RPMI7951 (cell line): ENCODE measurements around the gene NR1H2. TPM values are rescaled to one million over a fixed set of nuclear protein-coding genes. Genes with fewer than 3 reads are reported as not detected.
"Not testable (repeated sequence)": the region's sequence is repeated elsewhere in the genome, so short reads cannot be mapped to it uniquely, and the experiment has no call there.

Experiments used
- DNase-seq: peaks from one replicate; pipeline ENCODE4 v3.0.0-alpha.2; 2012; ENCODE audit warnings: low read depth
- total RNA-seq: library from RNA; depleted of rRNA; stranded (reverse); fragments of >200 nt; shearing (Covaris generic); gene quantifications from 2 replicates; pipeline ENCODE4 v1.2.3, GENCODE V29; 2014

NR1H2 gene
- total RNA-seq, 1 experiment from 2014 or later = 92.0 TPM

- DNase-seq = no peak
Observed at GRCh38 chr19:50344661-50345318, 31.5 kb upstream of the NR1H2 start.

DNA sequence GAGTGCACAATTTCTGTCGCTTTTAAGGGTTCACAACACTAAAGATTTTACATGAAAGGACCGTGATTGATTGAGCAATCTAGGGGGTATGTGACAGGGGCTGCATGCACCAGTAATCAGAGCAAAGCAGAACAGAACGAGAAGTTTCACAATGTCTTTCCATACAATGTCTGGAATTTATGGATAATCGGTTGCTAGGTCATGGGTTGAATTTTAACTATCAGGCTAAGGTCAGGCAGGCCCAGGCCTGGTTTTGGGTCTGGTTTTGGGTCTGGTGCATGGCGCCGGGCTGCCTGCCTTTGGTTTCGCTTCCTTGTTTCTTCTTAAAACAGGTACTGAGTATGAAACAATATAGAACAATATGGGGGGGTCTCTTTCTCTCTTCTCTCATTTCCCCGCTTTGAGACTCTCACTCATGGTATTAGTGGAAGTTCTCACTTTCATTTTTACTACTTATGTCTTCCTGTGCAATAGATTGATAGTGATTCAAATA lies 29.1 kb upstream of the NR1H2 start:
- DNase-seq = not testable (repeated sequence)

DNA sequence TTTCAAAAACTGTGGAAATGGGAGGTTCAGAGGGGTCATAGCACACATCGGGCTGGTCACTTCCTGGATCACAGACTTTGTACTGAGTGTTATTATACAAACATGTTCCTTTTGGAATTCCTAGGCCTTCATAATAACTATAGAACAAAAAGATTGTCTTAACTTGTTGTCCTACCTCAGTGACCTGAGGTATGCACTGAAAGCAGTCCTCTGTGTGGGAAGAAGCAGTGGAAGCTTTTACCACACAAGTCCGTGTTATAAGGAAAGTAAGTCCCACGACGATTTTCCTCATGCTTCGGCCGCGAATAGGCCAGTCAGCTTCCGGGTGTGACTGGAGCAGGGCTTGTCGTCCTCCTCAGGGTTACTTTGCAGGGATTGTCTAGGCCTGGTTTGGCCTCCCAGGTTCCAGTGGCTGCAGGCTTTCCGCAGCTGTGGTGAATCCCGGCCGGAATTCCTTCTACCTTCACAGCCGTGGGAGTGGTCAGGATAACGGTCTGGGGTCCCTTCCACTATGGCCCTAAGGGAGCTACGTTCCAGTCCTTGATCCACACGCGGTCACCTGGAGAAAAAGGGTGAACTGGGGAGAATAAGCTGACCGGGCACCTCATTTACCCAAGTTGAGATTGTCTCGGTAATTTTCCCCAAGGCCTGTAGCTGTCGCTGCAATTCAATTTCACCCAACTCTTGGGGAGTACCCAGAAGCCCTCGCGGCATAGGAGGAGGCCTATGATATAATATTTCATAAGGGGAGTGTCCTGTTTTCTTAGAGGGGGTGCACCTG lies 26.8 kb upstream of the NR1H2 start:
- no peak for DNase-seq

DNA sequence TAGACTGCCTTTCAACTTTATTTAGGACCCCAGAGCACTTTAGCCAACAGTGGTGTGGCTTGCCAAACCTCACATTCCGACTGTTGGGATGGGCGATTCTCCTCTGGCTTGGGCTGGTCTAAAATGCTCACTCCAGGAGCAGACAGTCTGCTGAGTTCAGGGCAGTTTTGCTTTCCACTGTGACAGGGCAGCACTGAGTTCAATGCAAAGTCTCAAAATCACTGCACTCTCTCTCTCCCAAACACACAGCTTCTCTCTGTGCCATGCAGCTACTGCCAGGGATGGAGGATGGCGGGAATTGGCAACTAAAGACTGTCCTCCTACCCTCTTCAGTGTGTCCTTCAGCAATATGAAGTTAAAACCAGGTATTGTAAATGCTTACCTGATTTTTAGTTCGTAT lies 24.0 kb upstream of the NR1H2 start:
- no peak for DNase-seq

- DNase-seq = not testable (repeated sequence)
Observed at GRCh38 chr19:50353487-50353880, 22.8 kb upstream of the NR1H2 start.

GRCh38 chr19:50356691-50357177 lies 19.5 kb upstream of the NR1H2 start:
- DNase-seq = no peak

DNA sequence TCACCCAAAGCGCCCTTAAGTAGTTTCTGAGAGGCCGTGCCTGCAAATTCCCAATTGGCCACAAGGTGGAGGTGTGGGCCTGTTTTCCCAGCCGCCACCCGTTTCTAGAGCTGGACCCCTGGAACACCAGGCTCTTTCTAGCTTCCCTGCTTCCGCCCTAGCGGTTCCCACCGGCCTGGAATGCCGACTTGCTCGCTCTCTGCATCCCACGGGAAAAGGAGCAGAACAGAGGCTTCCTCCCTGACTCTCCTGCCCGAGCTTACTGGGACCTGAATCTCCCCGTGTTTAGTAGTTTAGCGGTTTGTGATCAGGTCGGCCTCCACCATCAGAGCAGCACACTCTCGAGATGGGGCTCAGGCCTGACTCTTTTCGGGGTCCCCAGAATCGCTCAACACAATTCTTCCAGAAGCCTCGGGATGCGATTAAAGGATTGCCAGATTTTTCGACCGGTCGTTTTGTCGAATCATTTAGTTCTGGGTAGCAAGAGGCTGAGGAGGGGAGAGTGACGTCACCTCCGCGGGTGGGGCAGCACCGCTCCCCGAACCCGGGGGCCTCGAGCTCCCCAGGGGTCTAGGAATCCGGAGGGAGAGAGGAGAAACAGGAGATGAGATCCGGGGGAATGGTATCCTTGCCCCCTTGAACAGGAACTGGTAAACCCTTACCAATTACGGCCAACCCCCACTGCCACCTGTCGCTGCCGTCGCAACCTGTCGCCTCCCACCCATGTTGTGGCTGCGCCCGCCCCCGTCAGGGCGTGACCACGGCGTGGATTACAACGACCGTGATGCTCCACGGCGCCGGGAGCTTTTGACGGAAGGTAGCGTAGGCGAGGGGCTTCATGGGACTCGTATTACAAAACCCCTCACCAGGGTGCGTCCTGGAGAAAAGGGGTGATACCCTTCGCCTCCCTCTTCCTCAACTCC lies 18.8 kb upstream of the NR1H2 start:
- peak; percentile 66 for DNase-seq

DNA sequence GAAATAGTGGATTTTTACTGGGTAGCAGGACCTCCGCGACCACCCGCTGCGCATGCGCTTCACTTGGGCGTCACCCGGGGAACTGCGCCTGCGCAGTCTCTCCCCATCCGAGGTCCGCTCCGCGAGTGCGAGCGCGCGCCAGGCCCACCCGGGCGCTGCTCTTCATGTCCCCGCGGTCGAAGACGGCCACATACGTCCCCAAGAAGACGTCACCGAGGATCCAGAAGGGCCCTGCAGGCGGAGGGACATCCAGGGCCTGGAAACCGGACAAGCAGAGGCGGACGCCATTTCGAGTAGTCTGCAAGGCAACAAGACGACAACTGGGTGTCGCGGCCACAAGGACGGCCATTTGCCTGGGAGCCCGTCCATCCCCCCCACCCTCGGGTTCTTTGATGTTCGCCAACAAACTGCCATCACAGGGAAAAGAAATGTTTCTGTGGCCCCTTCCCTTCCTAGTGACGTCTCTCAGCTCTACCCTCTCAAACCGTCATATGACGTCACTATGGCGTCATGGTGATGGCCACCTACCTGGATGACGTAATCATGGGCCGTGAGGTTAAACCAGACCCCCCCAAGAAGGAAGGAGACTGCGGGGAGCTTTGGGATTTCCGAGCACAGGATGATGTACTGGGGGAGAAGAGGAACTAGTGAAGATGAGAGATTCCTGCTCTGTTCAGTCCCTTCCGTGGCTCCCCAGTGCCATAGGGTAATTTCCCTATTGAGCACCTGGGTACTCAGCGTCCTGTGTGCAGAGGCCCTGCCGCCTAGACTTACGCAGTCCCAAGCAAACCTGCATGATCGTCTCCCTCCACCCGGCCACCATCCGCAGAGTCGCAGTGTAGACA lies 17.6 kb upstream of the NR1H2 start:
- DNase-seq = peak; percentile 50

- no peak for DNase-seq
Observed at GRCh38 chr19:50359328-50359818, 16.9 kb upstream of the NR1H2 start.

DNA sequence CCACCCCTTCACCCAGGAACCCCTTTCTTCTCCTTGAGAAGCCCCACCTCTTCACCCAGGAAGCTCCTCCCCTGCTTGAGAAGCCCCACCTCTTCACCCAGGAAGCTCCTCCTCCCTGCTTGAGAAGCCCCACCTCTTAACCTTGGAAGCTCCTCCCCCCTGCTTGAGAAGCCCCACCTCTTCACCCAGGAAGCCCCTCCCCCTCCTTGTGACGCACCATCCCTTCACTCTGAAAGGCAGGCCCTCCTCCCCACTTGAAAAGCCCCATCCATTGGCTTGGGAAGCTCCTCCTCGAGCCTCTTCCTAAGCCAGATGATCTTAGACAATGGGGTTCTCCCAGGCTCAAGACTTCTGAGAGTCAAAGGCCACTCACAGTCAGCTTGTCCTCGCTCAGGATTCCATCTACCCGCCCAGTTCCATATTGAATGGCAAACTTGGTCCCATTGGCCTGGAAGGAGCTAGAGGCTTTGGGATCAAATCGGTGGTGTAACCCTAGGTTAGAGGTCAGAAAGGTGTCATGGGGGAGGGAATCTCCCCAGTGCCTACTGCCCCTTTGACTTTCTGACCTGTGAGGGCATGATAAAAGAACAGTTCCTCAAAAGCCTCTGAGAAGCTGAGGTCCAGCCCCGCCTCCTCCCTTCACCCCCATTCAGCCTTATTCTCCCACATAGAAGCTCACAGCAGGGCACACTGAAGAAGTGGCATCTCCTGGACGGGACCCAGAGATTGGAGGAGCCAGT lies 14.8 kb upstream of the NR1H2 start:
- DNase-seq = no peak

GRCh38 chr19:50362030-50362412 lies 14.2 kb upstream of the NR1H2 start:
- DNase-seq = no peak

DNA sequence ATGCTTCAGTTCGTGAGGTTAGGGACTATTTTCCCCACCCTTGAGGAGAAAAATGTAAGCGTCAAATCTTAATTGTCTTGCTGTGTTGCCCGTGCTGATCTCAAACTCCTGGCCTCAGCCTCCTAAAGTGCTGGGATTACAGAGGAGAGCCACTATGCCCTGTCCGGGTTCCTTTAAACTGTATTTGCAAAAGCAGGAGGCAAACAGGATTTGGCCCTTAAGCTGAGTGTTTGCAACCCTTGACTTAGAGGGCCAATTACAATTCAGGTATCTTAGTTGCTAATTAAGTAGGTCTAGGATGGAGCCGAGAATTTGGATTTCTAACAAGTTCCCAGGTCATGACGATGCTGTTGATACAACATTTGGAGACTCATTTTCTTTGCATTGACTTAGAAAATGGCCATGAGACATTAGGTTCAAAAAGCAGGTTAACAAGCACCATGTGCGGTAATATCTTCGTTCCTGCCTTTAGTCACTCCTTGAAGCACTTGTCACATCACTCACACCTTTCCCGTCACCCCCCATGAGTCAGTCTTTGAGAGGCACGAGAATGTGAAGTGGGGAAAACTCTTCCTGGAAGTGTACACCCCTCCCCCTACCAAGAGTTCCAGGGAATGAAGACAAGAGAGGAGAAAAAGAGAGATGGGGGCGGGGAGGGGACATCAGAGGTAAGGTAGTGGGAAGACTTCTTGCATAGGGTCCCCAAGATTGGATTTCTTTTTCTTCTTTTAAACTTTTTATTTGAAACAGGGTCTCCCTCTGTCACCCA lies 13.4 kb upstream of the NR1H2 start:
- DNase-seq = no peak

GRCh38 chr19:50365434-50366306 lies 10.6 kb upstream of the NR1H2 start, which contains the start of gene NAPSA:
Gene NAPSA, minus strand, starts transcription at chr19:50365639. Its CDS starts 18 bp downstream, at chr19:50365621.
- no peak for DNase-seq

- peak; percentile 87 for DNase-seq
Observed at GRCh38 chr19:50368649-50369570, 7.3 kb upstream of the NR1H2 start.

DNA sequence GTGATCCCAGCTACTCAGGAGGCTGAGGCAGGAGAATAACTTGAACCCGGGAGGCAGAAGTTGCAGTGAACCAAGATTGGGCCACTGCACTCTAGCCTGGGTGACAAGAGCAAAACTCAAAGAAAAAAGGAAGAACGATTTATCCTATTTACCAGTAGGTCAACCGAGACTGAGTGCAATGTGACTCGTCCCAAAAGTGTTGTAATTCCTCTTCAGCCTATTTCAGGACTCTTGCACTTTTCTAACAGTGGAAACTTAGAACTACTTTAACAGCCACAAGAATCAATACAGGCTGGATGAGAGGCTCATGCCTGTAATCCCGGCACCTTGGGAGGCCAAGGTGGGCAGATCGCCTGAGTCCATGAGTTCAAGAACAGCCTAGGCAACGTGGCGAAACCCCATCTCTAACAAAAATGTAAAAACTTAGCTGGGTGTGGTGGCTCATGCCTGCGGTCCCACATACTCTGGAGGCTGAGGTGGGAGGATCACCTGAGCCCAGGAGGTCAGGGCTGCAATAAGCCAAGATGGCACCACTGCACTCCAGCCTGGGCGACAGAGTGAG lies 4.3 kb upstream of the NR1H2 start:
- no peak for DNase-seq

- DNase-seq = no peak
Observed at GRCh38 chr19:50377051-50377461, 799 bp downstream of the NR1H2 start.

GRCh38 chr19:50377517-50377916 lies 1.3 kb downstream of the NR1H2 start:
- no peak for DNase-seq
